Esophagus (tissue), 2 donors: ENCODE results near the gene SURF2. TPM values are rescaled to one million over a fixed set of nuclear protein-coding genes. Genes with fewer than 3 reads are reported as not detected.

Experiments used
- H3K27ac ChIP-seq, 2 donors: one replicate each; pipeline ENCODE4 v1.5.1; 2013; ENCODE audit warnings: low read depth in 2 of 2, mild to moderate bottlenecking in 2 of 2, inconsistent platforms in 1 of 2, low read length in 1 of 2, moderate library complexity in 1 of 2
- H3K27me3 ChIP-seq, 2 donors: one replicate each; pipeline ENCODE4 v1.6.1; 2013; ENCODE audit warnings: low read length in 2 of 2, control low read depth in 1 of 2, mild to moderate bottlenecking in 1 of 2; ENCODE audit not compliant: insufficient read depth in 2 of 2, control insufficient read depth in 1 of 2
- H3K36me3 ChIP-seq, 2 donors: one replicate each; pipeline ENCODE4 v1.6.1; 2013; ENCODE audit warnings: low read length in 1 of 2; ENCODE audit not compliant: control insufficient read depth in 2 of 2, insufficient read depth in 2 of 2
- H3K4me1 ChIP-seq, 2 donors: one replicate each; pipeline ENCODE4 v1.6.1; 2013; ENCODE audit warnings: low read length in 1 of 2; ENCODE audit not compliant: control insufficient read depth in 2 of 2, insufficient read depth in 2 of 2
- H3K4me3 ChIP-seq, 2 donors: one replicate each; pipeline ENCODE4 v1.5.1; 2013; ENCODE audit warnings: low read length in 2 of 2, mild to moderate bottlenecking in 2 of 2, low read depth in 1 of 2, moderate library complexity in 1 of 2
- H3K9me3 ChIP-seq, 2 donors: one replicate each; pipeline ENCODE4 v1.6.1; 2013; ENCODE audit warnings: mild to moderate bottlenecking in 2 of 2, low read depth in 1 of 2, low read length in 1 of 2, moderate library complexity in 1 of 2; ENCODE audit not compliant: control insufficient read depth in 2 of 2, insufficient read depth in 1 of 2
- WGBS, 2 donors: extraction: QIAGEN DNeasy Blood & Tissue Kit; methylation state at CpG; one replicate each; pipeline ENCODE4 v1.1.7; 2013; 5-methylcytosine and 5-hydroxymethylcytosine counted together
- polyA plus RNA-seq, 2 donors: library from polyadenylated mRNA; stranded (reverse); fragments of 200-250 nt; gene quantifications; one replicate each; pipeline ENCODE4 v1.2.3, GENCODE V29; 2013
- donor health status: healthy with polysubstance abuse.
- donor health status: Bipolar disorder and iron deficiency.

Gene SURF2
- polyA plus RNA-seq, 2 donors = 32.9 to 36.4 TPM

DNA sequence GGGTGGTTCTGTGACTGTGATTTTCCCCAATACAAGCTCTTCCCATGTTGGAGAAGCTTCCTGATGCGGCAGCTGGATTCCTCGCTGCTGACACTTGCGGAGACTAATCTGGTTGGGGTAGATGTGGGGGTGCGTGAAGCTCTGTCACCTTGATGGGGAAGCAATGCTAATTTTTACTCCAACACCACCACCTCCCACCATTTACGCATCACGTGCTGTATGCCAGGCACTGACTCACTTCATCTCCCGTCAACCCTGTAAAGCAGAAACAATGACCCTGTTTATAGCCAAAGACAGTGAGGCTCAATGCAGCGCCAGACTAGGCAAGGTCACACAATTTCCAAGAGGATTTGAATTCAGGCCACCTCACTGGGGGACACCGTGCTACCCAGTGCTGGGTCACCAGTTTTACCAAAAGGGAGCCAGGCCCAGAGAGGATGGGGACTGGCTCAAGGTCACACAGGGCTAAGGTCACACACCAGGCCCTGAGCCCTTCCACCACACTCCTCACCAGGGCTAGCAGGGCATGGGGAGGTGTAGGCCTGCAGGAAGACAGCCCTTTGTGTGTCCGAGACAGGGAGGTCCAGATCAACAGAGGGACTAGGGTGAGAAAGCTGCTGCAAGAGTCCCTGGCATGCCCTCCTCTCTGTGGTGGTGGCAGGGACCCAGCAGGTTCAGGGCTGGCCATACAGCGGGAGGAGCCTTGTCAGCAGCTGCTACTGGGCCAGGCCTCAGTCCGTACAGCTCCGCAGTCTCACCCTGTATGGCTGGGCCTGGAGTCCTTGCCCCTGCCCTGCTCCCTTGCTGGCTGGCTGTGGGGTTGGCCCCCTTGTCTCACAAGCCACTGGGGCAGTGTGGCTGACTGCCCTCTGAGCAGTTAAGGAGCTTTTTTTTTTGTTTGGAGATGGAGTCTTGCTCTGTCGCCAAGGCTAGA lies 23.1 kb downstream of the SURF2 start:
- WGBS, 2 donors = 85 to 89% methylated on average over 14 of the region's 14 CpGs
- Histone ChIP-seq H3K4me1 (peaks cover 6 to 12% of the 10 kb centered on the region in 2 donors), H3K27me3 (no peaks in the 10 kb centered on the region), H3K4me3 (no peak overlapping the region), H3K27ac (peak overlapping the region in 1 of 2 donors; percentile 69), H3K36me3 (no peaks in the 10 kb centered on the region), H3K9me3 (peaks cover 0 to 3% of the 10 kb centered on the region in 2 donors)

DNA sequence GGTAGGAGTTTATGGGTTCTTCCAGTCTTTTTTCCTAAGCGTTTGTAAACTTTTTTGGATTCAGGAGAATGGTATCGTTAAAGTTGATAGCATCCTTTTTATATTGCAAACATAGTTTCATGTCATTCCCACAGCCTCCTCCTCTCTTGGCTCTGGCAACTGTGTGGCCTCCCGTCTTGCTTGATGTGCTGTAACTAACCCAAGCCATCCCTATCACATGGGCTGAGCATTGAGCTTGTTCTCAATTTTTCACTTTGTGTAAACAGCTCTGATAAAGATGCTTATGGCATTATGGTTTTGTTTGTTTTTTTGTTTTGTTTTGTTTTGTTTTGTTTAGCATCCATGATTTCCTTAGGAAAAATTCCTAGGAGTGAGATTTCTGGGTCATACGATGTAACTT lies 24.4 kb downstream of the SURF2 start:
- peaks cover 6 to 12% of the 10 kb centered on the region in 2 donors for H3K4me1 ChIP-seq
- peaks cover 0 to 3% of the 10 kb centered on the region in 2 donors for H3K9me3 ChIP-seq
- no peak overlapping the region for H3K27ac ChIP-seq
- no peaks in the 10 kb centered on the region for H3K36me3 ChIP-seq
- H3K27me3 ChIP-seq = no peaks in the 10 kb centered on the region
- no peak overlapping the region for H3K4me3 ChIP-seq
- WGBS, 2 donors = 85 to 88% methylated on average over 4 of the region's 4 CpGs

DNA sequence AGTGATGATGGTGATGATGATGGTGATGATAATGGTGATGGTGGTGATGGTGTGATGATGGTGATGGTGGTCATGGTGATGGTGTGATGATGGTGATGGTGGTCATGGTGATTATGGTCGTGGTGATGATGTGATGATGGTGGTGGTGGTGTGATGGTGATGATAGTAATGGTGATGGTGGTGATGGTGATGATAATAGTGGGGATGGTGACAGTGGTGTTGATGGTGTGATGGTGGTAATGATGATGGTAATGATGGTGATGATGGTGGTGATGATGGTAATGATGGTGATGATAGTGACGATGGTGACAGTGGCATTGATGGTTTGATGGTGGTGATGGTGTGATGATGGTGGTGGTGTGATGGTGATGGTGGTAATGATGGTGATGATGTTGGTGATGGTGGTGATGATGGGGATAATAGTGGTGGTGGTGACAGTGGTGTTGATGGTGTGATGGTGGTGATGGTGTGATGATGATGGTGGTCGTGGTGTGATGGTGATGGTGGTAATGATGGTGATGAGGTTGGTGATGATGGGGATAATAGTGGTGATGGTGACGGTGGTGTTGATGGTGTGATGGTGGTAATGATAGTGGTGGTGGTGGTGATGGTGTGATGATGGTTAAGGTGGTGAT lies 26.3 kb downstream of the SURF2 start:
- peaks cover 6 to 16% of the 10 kb centered on the region in 2 donors for H3K4me1 ChIP-seq
- WGBS, 2 donors = 88 to 89% methylated on average over 4 of the region's 4 CpGs

DNA sequence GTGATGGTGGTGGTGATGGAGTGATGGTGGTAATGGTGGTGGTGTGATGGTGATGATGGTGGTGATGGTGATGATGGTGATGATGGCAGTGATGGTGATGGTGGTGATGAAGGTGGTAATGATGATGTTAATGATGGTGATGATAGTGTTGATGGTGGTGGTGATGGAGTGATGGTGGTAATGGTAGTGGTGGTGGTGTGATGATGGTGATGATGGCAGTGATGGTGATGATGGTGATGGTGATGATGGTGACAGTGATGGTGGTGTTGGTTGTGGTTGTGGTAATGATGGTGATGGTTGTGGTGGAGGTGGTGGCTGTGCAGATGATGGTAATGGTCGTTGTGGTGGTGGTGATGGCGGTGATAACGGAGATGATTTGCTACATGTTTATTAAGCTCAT lies 27.1 kb downstream of the SURF2 start:
- 86 to 93% methylated on average over 3 of the region's 3 CpGs for WGBS, 2 donors
- no peaks in the 10 kb centered on the region for H3K27me3 ChIP-seq
- H3K4me3 ChIP-seq = no peak overlapping the region
- H3K9me3 ChIP-seq = peaks cover 0 to 3% of the 10 kb centered on the region in 2 donors
- no peak overlapping the region for H3K27ac ChIP-seq
- H3K36me3 ChIP-seq = no peaks in the 10 kb centered on the region
- peaks cover under 1 to 12% of the 10 kb centered on the region in 2 donors for H3K4me1 ChIP-seq

More for the DNA sequence above, 26.3 kb downstream of the SURF2 start:
- H3K27ac ChIP-seq = no peak overlapping the region
- no peaks in the 10 kb centered on the region for H3K36me3 ChIP-seq
- no peaks in the 10 kb centered on the region for H3K27me3 ChIP-seq
- peaks cover 0 to 3% of the 10 kb centered on the region in 2 donors for H3K9me3 ChIP-seq
- H3K4me3 ChIP-seq = no peak overlapping the region

DNA sequence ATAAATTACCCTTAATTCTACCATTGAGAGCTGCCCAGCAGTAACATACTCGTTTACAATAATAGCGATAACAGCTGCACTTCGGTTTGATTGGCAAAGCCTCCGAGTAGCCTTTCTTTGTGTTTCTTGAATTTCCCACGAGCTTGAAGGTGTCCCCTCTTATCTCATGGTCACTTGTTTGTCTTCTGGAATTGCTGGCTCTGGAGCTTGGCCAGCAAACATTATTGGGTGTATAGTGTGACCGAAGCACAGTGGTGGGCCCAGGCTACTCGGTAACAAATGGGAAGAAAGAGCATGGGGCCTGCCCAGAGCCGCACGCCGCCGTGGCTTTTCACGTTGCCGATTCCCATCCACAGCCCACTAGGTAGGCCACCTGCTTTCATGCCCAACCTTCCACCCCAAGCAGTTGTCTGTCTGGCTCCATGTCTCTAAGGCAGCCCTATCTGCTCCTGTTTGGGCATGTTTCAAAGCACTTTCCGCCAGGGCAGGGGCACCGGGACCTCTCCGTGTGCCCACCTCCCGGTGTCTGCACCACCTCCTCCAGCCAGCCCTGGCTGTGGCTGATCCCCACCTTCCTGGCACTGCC lies 28.5 kb downstream of the SURF2 start:
- Histone ChIP-seq H3K4me3 (no peak overlapping the region), H3K27me3 (no peaks in the 10 kb centered on the region), H3K36me3 (no peaks in the 10 kb centered on the region), H3K9me3 (peaks cover 0 to 3% of the 10 kb centered on the region in 2 donors), H3K4me1 (peaks cover 0 to 4% of the 10 kb centered on the region in 2 donors), H3K27ac (no peak overlapping the region)
- 88% methylated on average over 17 of the region's 17 CpGs for WGBS, 2 donors

DNA sequence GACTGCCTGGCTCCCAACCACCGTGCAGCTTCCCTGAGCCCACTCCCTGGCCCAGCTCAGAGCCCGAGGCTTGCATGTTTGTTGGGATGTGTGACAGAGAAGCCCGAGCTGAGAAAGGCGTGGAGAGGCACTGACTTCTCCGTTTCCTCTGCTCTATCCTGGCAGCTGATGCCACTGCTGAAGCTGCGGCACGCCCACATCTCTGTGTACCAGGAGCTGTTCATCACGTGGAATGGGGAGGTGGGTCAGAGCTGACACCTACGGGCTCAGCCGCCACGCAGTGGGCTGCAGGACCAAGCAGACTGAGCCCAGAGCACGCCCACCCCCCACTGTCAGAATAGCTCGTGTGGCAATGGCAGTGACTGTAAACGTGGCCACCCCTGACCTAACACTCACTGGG lies 29.1 kb downstream of the SURF2 start:
- no peaks in the 10 kb centered on the region for H3K36me3 ChIP-seq
- H3K27ac ChIP-seq = no peak overlapping the region
- H3K4me1 ChIP-seq = peaks cover 0 to 4% of the 10 kb centered on the region in 2 donors
- H3K27me3 ChIP-seq = no peaks in the 10 kb centered on the region
- WGBS, 2 donors = 80% methylated on average over 14 of the region's 14 CpGs
- H3K9me3 ChIP-seq = peaks cover 0 to 3% of the 10 kb centered on the region in 2 donors
- no peak overlapping the region for H3K4me3 ChIP-seq

DNA sequence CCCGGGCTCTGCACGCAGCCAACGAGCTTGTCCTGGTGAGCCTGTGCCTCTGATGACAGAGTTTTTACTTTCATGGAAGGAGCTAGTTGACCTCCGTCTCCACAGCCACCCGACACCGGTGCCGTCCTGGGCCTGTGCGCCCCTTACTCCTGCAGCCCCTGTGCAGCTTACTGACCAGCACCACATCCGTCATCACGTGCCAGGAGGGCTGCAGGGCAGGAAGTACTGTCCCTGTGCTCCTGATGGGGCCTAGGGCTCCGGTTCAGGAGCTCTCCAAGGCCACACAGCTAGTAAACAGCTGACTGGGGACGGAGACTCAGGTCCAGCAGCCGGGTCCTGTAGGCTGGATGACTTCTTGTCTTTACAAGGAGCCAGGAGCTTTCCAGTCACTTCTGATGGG lies 30.0 kb downstream of the SURF2 start:
- Histone ChIP-seq H3K27ac (no peak overlapping the region), H3K36me3 (no peaks in the 10 kb centered on the region), H3K27me3 (no peaks in the 10 kb centered on the region), H3K4me1 (peaks cover 0 to 4% of the 10 kb centered on the region in 2 donors), H3K4me3 (no peak overlapping the region), H3K9me3 (peaks cover 0 to 3% of the 10 kb centered on the region in 2 donors)
- WGBS, 2 donors = 82 to 88% methylated on average over 13 of the region's 13 CpGs

DNA sequence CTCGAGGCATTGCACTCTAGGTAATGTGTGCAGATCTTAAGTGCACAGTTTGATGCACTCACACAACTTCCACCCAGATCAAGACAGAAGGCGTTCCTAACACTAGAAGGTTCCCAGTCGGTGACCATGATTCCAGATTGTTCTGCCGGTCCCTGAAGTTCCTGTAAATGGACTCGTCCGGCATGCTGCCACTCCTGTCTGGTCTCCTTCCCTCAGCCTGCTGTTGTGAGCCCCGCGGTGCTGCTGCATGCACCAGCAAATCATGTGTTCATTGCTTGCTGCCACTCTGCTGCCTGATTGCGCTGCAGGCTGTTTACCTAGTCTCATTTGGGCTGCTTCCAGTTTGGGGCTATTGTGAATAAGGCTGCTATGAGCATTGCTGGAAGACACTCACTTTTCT lies 31.3 kb downstream of the SURF2 start:
- Histone ChIP-seq H3K9me3 (peaks cover 0 to 3% of the 10 kb centered on the region in 2 donors), H3K27me3 (no peaks in the 10 kb centered on the region), H3K4me3 (no peak overlapping the region), H3K4me1 (peaks cover 0 to 4% of the 10 kb centered on the region in 2 donors), H3K27ac (no peak overlapping the region), H3K36me3 (no peaks in the 10 kb centered on the region)
- 48 to 52% methylated on average over 9 of the region's 9 CpGs for WGBS, 2 donors

DNA sequence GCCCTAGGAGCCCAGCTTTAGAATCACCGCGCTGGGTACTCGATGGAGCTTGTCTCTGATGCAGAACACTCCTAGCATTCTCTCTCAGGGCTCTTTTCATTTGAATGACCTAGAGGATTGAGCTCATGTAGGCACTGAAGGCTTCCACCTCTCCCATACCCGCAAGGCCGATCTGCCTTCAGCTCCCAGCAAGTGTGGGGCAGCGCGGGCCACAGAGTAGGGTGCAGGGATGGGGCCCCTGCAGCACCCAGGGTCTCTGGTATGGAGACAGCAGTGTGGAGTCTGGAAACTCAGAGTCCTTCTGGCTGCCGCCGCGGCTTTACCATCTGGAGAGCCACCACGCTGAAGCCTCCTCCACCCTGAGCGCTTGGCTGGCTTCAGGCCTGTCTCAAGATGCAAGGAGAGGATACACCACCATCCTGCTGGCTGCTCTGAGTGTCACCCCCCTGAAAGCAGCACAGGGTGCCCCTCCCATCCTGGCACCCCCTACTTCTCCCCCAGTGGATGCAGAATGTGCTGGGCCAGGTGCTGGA lies 32.7 kb downstream of the SURF2 start:
- H3K4me1 ChIP-seq = peaks cover 0 to 4% of the 10 kb centered on the region in 2 donors
- WGBS, 2 donors = 95 to 97% methylated on average over 12 of the region's 12 CpGs
- no peaks in the 10 kb centered on the region for H3K9me3 ChIP-seq
- no peak overlapping the region for H3K4me3 ChIP-seq
- no peak overlapping the region for H3K27ac ChIP-seq
- no peaks in the 10 kb centered on the region for H3K27me3 ChIP-seq
- no peaks in the 10 kb centered on the region for H3K36me3 ChIP-seq
